Neural progenitor cell (in vitro differentiated cells): ENCODE results near the gene SMIM43. TPM values are rescaled to one million over a fixed set of nuclear protein-coding genes. Genes with fewer than 3 reads are reported as not detected.

Experiments
- DNase-seq: peaks from one replicate; pipeline ENCODE4 v3.0.0-alpha.2; 2016; ENCODE audit warnings: low spot score
- H2AFZ ChIP-seq: fragments of 200-600 bp; sonication (generic); replicated peaks from 2 replicates; pipeline ENCODE4 v1.6.1; 2016; ENCODE audit warnings: antibody characterized with exemption
- H3F3A ChIP-seq: fragments of 200-600 bp; sonication (generic); 2 replicates; pipeline ENCODE4 v1.6.1; 2016; ENCODE audit warnings: antibody characterized with exemption, low read depth
- H3K27ac ChIP-seq: fragments of 200-600 bp; sonication (generic); 2 replicates; pipeline ENCODE4 v1.5.1; 2016; ENCODE audit warnings: mild to moderate bottlenecking
- H3K27me3 ChIP-seq: fragments of 200-600 bp; sonication (generic); 2 replicates; pipeline ENCODE4 v1.6.1; 2016; ENCODE audit warnings: mild to moderate bottlenecking, moderate library complexity
- H3K36me3 ChIP-seq: fragments of 200-600 bp; sonication (generic); 2 replicates; pipeline ENCODE4 v1.5.1; 2016
- H3K4me1 ChIP-seq: fragments of 200-600 bp; sonication (generic); 2 replicates; pipeline ENCODE4 v1.6.1; 2016; ENCODE audit warnings: mixed run types
- H3K4me2 ChIP-seq: fragments of 200-600 bp; sonication (generic); 2 replicates; pipeline ENCODE4 v1.6.1; 2016
- H3K4me3 ChIP-seq: fragments of 200-600 bp; sonication (generic); 2 replicates; pipeline ENCODE4 v1.5.1; 2016
- H3K79me2 ChIP-seq: fragments of 200-600 bp; sonication (generic); 2 replicates; pipeline ENCODE4 v1.6.1; 2016; ENCODE audit warnings: low read depth
- H3K9ac ChIP-seq: fragments of 200-600 bp; sonication (generic); 2 replicates; pipeline ENCODE4 v1.6.1; 2016
- H3K9me3 ChIP-seq: fragments of 200-600 bp; sonication (generic); 2 replicates; pipeline ENCODE4 v1.5.1; 2016; ENCODE audit warnings: low read depth
- H4K20me1 ChIP-seq: fragments of 200-600 bp; sonication (generic); 2 replicates; pipeline ENCODE4 v1.6.1; 2016; ENCODE audit warnings: low read depth
- H3K27ac Mint-ChIP-seq: 3 replicates; pipeline ENCODE4 v1.8.0; 2021; ENCODE audit warnings: mixed read lengths
- H3K27me3 Mint-ChIP-seq: 2 replicates; pipeline ENCODE4 v1.8.0; 2022; ENCODE audit warnings: low read depth, mild to moderate bottlenecking, inconsistent platforms, moderate library complexity, mixed read lengths; ENCODE audit not compliant: insufficient read depth
- H3K36me3 Mint-ChIP-seq: 3 replicates; pipeline ENCODE4 v1.8.0; 2021; ENCODE audit warnings: mixed read lengths
- H3K4me1 Mint-ChIP-seq: 3 replicates; pipeline ENCODE4 v1.8.0; 2021; ENCODE audit warnings: mixed read lengths
- H3K4me3 Mint-ChIP-seq: 3 replicates; pipeline ENCODE4 v1.8.0; 2021; ENCODE audit warnings: mild to moderate bottlenecking, moderate library complexity, mixed read lengths
- H3K9me3 Mint-ChIP-seq: 3 replicates; pipeline ENCODE4 v1.8.0; 2020; ENCODE audit warnings: mixed read lengths
- CTCF ChIP-seq: fragments of 200-600 bp; sonication (generic); IDR thresholded peaks from 2 replicates; pipeline ENCODE4 v1.5.1; 2017; ENCODE audit warnings: antibody characterized with exemption, mild to moderate bottlenecking
- EZH2 ChIP-seq: fragments of 200-600 bp; sonication (generic); IDR thresholded peaks from 2 replicates; pipeline ENCODE4 v1.6.1; 2017; ENCODE audit warnings: antibody characterized with exemption, mild to moderate bottlenecking, moderate library complexity
- EZH2phosphoT487 ChIP-seq: fragments of 200-600 bp; sonication (generic); IDR thresholded peaks from 2 replicates; pipeline ENCODE4 v1.6.1; 2017; ENCODE audit warnings: antibody characterized with exemption
- total RNA-seq: library from RNA; depleted of rRNA; stranded (reverse); fragments of >200 nt; gene quantifications from 2 replicates; pipeline ENCODE4 v1.2.3, GENCODE V29; 2015; ENCODE audit warnings: low replicate concordance

SMIM43 gene
- total RNA-seq, 1 donor from 2014 or later = not detected

DNA sequence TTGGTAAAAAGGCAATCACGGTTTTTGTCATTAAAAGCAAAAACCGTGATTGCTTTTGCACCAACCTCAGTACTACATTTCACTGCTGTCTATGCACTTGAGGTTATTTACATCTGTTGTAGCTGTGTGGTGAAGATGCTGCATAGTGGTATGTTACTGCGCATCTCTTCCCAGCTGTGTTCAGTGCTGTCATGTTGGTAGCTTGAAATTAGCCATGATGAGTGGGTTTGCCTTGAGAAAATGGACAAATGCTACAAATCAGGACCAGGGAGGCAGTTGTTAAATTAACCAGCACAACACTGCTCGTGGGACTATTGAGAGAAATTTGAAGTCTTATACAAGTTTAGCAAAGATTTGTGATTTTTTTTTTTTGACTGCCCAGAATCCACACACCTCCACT is 2.2 kb upstream of the SMIM43 start:
- H3K4me1 Mint-ChIP-seq = peaks cover 5% of the 10 kb centered on the region
- peaks cover 89% of the 10 kb centered on the region for H3K27me3 ChIP-seq
- no peak overlapping the region for H3K27ac ChIP-seq

DNA sequence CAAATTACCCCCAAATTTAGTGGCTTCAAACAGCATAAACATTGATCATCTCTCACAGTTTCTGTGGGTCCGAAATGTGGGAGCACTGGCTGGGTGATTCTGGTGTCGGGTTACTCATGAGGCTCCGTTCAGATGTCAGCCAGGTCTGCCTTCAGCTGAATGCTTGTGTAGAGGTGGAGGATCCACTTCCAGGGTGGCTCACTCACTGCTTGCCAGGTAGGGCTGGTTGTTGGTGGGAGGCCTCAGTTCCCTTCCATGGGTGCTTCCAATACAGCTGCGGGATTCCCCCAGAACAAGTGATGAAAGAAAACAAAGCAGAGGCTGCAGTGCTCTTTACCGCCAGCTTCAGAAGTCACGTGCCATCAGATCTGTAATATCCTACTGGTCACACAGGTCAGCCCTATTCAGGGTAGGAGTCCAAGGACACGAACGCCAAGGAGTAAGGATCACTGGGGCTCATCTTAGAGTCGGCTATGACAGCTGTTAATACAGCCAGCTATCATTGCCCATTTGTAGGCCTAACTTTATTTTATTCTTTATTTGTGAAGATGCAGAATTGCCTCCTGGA is 1.1 kb upstream of the SMIM43 start:
- peaks cover 12% of the 10 kb centered on the region for H3K4me1 ChIP-seq
- no peak for TF ChIP-seq CTCF
- TF ChIP-seq EZH2phosphoT487 = no peak
- no peak for TF ChIP-seq EZH2
- no peaks in the 10 kb centered on the region for H3K36me3 Mint-ChIP-seq
- peak overlapping the region; percentile 31 for H3K4me3 Mint-ChIP-seq
- no peaks in the 10 kb centered on the region for H3K79me2 ChIP-seq
- H3K4me1 Mint-ChIP-seq = peaks cover 5% of the 10 kb centered on the region
- no peak overlapping the region for H3K27ac ChIP-seq
- no peaks in the 10 kb centered on the region for H3F3A ChIP-seq
- H2AFZ ChIP-seq = no peak overlapping the region
- no peak overlapping the region for H3K9ac ChIP-seq
- no peaks in the 10 kb centered on the region for H3K36me3 ChIP-seq
- peak overlapping the region; percentile 74 for H3K4me3 ChIP-seq
- H3K9me3 Mint-ChIP-seq = no peaks in the 10 kb centered on the region
- H3K27me3 ChIP-seq = peaks cover 100% of the 10 kb centered on the region
- peaks cover 40% of the 10 kb centered on the region for H3K27me3 Mint-ChIP-seq
- no peaks in the 10 kb centered on the region for H3K9me3 ChIP-seq
- H3K27ac Mint-ChIP-seq = no peak overlapping the region
- peak; percentile 20 for DNase-seq
- peak overlapping the region; percentile 98 for H3K4me2 ChIP-seq
- H4K20me1 ChIP-seq = peaks cover 4% of the 10 kb centered on the region

More for the DNA sequence above, 2.2 kb upstream of the SMIM43 start:
- H3F3A ChIP-seq = no peaks in the 10 kb centered on the region
- DNase-seq = no peak
- Mint-ChIP-seq H3K4me3 (no peak overlapping the region), H3K9me3 (no peaks in the 10 kb centered on the region), H3K36me3 (no peaks in the 10 kb centered on the region), H3K27me3 (peaks cover 43% of the 10 kb centered on the region), H3K27ac (no peak overlapping the region)
- H3K9ac ChIP-seq = no peak overlapping the region
- TF ChIP-seq CTCF (no peak), EZH2phosphoT487 (no peak), EZH2 (no peak)
- H4K20me1 ChIP-seq = peaks cover 4% of the 10 kb centered on the region
- H3K36me3 ChIP-seq = no peaks in the 10 kb centered on the region
- H3K9me3 ChIP-seq = no peaks in the 10 kb centered on the region
- H3K4me1 ChIP-seq = peaks cover 12% of the 10 kb centered on the region
- H3K4me2 ChIP-seq = no peak overlapping the region
- H3K79me2 ChIP-seq = no peaks in the 10 kb centered on the region
- H3K4me3 ChIP-seq = no peak overlapping the region
- no peak overlapping the region for H2AFZ ChIP-seq

DNA sequence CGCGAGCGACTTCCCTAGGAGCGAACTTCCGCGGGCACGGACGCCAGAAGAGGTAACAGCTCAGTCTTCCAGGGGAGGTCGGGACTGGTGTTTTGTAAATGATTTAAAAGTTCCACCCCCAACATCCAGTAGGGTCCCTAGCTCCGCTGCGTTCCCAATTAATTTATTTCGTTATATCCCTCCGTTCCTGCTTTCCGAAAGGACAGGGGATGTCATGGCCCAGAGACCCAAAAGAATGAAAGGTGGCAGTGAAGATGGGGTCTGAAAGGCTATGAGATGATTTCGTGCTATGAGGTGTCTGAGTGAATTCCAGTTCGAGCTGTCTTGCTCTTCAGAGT is 373 bp upstream of the SMIM43 start:
- no peak for DNase-seq
- Mint-ChIP-seq H3K36me3 (no peaks in the 10 kb centered on the region), H3K27me3 (peaks cover 40% of the 10 kb centered on the region), H3K4me1 (peaks cover 5% of the 10 kb centered on the region), H3K27ac (no peak overlapping the region), H3K4me3 (peak overlapping the region; percentile 86), H3K9me3 (no peaks in the 10 kb centered on the region)
- H4K20me1 ChIP-seq = peaks cover 4% of the 10 kb centered on the region
- no peaks in the 10 kb centered on the region for H3K36me3 ChIP-seq
- H3K27ac ChIP-seq = no peak overlapping the region
- H2AFZ ChIP-seq = peak overlapping the region; percentile 99
- peaks cover 12% of the 10 kb centered on the region for H3K4me1 ChIP-seq
- no peaks in the 10 kb centered on the region for H3F3A ChIP-seq
- H3K4me2 ChIP-seq = peak overlapping the region; percentile 98
- peak; percentile 66 for TF ChIP-seq EZH2phosphoT487
- no peak for TF ChIP-seq CTCF
- peak; percentile 85 for TF ChIP-seq EZH2
- H3K4me3 ChIP-seq = peak overlapping the region; percentile 74
- no peak overlapping the region for H3K9ac ChIP-seq
- peaks cover 100% of the 10 kb centered on the region for H3K27me3 ChIP-seq
- no peaks in the 10 kb centered on the region for H3K9me3 ChIP-seq
- H3K79me2 ChIP-seq = no peaks in the 10 kb centered on the region
